Measurements from ENCODE around the gene CRACR2A. TPM values are rescaled to one million over a fixed set of nuclear protein-coding genes. Genes with fewer than 3 reads are reported as not detected.

The CRACR2A gene
- total RNA-seq, 4 donors from 2014 or later, result 34.5 to 165 (median 85.8) TPM

DNA sequence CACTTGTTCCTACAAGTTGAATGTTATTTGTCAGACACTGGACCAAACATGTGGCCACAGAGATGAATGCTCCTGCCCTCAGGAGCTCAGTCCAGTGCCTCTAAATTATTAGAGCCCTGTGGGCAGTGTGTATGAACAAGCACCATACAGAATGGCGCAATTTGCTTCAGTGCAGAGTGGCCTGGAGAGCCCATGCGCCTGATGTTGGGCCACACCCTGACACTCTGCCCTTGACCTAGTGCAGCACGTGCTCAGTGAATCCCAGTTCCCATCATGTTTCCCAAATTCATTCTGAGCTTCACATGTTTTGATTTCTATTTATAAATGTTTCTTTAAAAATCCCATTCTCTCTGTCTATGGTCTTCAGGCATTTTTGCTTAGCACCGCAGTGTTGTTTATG lies 145.1 kb downstream of the CRACR2A start:
- WGBS, 2 donors (ENCODE audit: low coverage in 1 of 2), result 79 to 91% methylated on average over 2 to 4 of the region's 4 CpGs
- no peak overlapping the region for H3K27ac ChIP-seq
- no peaks in the 10 kb centered on the region for H3K36me3 ChIP-seq
- H3K4me1 ChIP-seq, result peaks cover 0 to 7% (median 0%) of the 10 kb centered on the region in 4 donors
- intact Hi-C loops (cut with DNase I; ENCODE audit: low total_unique reads), result no loop called here
- DNase-seq, result no peak
- H3K4me3 ChIP-seq, result no peak overlapping the region
- in situ Hi-C loops (cut with MboI; ENCODE audit: low pct_ligation_motif_present in 1 of 4, low pct_unique_long_range_greater_than_20kb in 1 of 4, low sequenced_read_pairs in 3 of 4), result no loop called here
- H3K27me3 ChIP-seq, result no peaks in the 10 kb centered on the region
- H3K9me3 ChIP-seq, result no peaks in the 10 kb centered on the region
- TF ChIP-seq, protein P1, sequence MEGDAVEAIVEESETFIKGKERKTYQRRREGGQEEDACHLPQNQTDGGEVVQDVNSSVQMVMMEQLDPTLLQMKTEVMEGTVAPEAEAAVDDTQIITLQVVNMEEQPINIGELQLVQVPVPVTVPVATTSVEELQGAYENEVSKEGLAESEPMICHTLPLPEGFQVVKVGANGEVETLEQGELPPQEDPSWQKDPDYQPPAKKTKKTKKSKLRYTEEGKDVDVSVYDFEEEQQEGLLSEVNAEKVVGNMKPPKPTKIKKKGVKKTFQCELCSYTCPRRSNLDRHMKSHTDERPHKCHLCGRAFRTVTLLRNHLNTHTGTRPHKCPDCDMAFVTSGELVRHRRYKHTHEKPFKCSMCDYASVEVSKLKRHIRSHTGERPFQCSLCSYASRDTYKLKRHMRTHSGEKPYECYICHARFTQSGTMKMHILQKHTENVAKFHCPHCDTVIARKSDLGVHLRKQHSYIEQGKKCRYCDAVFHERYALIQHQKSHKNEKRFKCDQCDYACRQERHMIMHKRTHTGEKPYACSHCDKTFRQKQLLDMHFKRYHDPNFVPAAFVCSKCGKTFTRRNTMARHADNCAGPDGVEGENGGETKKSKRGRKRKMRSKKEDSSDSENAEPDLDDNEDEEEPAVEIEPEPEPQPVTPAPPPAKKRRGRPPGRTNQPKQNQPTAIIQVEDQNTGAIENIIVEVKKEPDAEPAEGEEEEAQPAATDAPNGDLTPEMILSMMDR (IDR thresholded peaks at IDR 0.05), result no peak
- TF ChIP-seq POLR2A (IDR thresholded peaks at IDR 0.05), result no peak
- TF ChIP-seq EP300 (IDR thresholded peaks at IDR 0.05; ENCODE audit: low read depth), result no peak
- no peak for TF ChIP-seq POLR2AphosphoS5 (IDR thresholded peaks at IDR 0.05)

DNA sequence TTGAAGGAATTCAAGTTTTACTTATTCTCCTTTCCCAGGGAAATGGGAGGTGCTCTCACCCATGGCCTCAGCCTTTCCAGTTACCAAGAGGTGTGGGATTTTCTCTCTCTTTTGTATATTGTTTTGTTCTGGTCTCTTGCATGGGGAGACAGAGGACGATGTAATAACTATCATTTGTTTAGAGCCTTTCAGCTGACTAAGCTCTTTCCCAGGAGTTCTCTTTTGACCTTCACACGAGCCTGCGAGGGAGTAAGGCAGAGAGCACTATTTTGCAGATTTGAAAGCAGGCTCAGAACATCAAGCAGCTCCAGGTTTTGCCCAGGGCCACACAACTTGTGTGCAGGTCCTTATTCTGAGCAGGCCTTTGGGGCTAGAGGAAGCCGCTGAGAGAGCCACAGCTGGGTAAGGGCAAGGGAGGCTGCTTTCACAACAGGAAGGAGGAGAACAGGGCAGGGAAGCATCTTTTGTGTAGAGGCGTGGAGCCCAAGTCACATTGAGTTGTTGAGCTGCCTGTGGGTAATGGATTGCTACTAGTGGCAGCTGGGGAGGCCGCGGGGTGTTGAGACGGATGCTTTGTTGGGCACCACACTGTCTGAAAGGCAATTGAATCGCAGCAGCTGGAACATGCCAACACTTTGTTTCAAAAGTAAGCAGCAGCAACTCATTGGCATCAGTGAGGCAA lies 145.7 kb downstream of the CRACR2A start:
- DNase-seq, result no peak
- in situ Hi-C loops (cut with MboI; ENCODE audit: low pct_ligation_motif_present in 1 of 4, low pct_unique_long_range_greater_than_20kb in 1 of 4, low sequenced_read_pairs in 3 of 4) (no loop called here), intact Hi-C loops (cut with DNase I; ENCODE audit: low total_unique reads) (no loop called here)
- Histone ChIP-seq H3K27me3 (no peaks in the 10 kb centered on the region), H3K4me1 (peaks cover 0 to 7% (median 0%) of the 10 kb centered on the region in 4 donors), H3K4me3 (no peak overlapping the region), H3K27ac (no peak overlapping the region), H3K9me3 (no peaks in the 10 kb centered on the region), H3K36me3 (no peaks in the 10 kb centered on the region)
- WGBS, 2 donors (ENCODE audit: low coverage in 1 of 2), result 88% methylated on average over 9 of the region's 9 CpGs; no CpG with 5 or more reads in 1 of the 2 donors
- TF ChIP-seq EP300 (IDR thresholded peaks at IDR 0.05; ENCODE audit: low read depth) (no peak), POLR2AphosphoS5 (IDR thresholded peaks at IDR 0.05) (no peak), POLR2A (IDR thresholded peaks at IDR 0.05) (no peak)
- TF ChIP-seq, protein P1 (IDR thresholded peaks at IDR 0.05), result no peak

DNA sequence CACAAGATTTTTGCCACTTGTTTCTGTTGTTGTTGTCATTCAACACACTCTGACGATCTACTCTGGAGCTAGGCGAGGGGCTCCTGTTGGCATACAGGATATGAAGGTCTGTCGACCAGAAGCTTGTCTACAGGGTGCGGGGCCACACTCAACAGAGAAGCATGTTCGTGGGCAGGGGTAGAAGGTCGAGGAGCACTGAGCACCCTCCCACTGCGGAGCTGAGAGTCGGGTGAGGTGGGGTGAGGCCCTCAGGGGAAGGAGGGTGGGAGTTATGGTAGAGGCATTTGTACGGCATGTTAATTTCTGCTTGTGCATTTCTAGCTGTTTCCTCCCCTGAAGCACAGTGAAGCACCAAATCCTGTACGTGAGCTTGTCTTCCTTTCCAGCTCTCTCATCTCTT lies 146.8 kb downstream of the CRACR2A start:
- intact Hi-C loops (cut with DNase I; ENCODE audit: low total_unique reads) (no loop called here), in situ Hi-C loops (cut with MboI; ENCODE audit: low pct_ligation_motif_present in 1 of 4, low pct_unique_long_range_greater_than_20kb in 1 of 4, low sequenced_read_pairs in 3 of 4) (no loop called here)
- Histone ChIP-seq H3K27ac (no peak overlapping the region), H3K9me3 (no peaks in the 10 kb centered on the region), H3K4me3 (no peak overlapping the region), H3K4me1 (peaks cover 0 to 7% (median 0%) of the 10 kb centered on the region in 4 donors), H3K27me3 (no peaks in the 10 kb centered on the region), H3K36me3 (no peaks in the 10 kb centered on the region)
- no peak for DNase-seq
- 76 to 90% methylated on average over 4 to 10 of the region's 10 CpGs for WGBS, 2 donors (ENCODE audit: low coverage in 1 of 2)
- TF ChIP-seq EP300 (IDR thresholded peaks at IDR 0.05; ENCODE audit: low read depth) (no peak), POLR2A (IDR thresholded peaks at IDR 0.05) (no peak), POLR2AphosphoS5 (IDR thresholded peaks at IDR 0.05) (no peak)
- TF ChIP-seq, protein P1 (IDR thresholded peaks at IDR 0.05), result no peak

DNA sequence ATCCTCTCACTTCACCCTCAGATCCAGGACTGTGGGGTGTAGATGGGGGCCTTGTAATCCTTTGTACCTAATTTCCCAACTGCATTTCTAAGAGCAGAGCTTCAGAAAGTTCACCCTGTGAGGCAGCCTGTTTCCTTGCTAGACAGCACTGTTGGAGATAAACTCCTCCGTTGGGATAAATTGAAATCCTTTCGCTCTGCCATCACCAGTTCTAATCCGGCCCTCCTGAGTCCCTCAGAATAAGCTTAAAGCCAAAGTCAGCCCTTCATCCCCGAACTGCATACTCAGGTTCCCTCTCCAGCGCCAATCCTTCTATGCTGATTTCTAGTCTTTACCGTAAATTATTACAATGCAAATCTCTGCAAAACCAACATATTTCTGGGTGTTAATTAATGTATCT lies 147.2 kb downstream of the CRACR2A start:
- H3K27ac ChIP-seq, result no peak overlapping the region
- no peak for DNase-seq
- in situ Hi-C loops (cut with MboI; ENCODE audit: low pct_ligation_motif_present in 1 of 4, low pct_unique_long_range_greater_than_20kb in 1 of 4, low sequenced_read_pairs in 3 of 4) (no loop called here), intact Hi-C loops (cut with DNase I; ENCODE audit: low total_unique reads) (no loop called here)
- no peak overlapping the region for H3K4me3 ChIP-seq
- H3K9me3 ChIP-seq, result no peaks in the 10 kb centered on the region
- H3K27me3 ChIP-seq, result no peaks in the 10 kb centered on the region
- 78 to 100% methylated on average over 1 to 6 of the region's 6 CpGs for WGBS, 2 donors (ENCODE audit: low coverage in 1 of 2)
- peaks cover 0 to 7% (median 0%) of the 10 kb centered on the region in 4 donors for H3K4me1 ChIP-seq
- TF ChIP-seq, protein P1 (IDR thresholded peaks at IDR 0.05), result no peak
- TF ChIP-seq POLR2A (IDR thresholded peaks at IDR 0.05), result no peak
- H3K36me3 ChIP-seq, result no peaks in the 10 kb centered on the region

Data from transverse colon (tissue), 4 donors.